Fibroblast of skin of scalp (primary cell): ENCODE measurements around the gene SIN3B.
A peak's percentile ranks its signal among the peaks of the same experiment; 100 is the strongest.

Experiments used
- DNase-seq: peaks from one replicate; pipeline ENCODE4 v3.0.0-alpha.2; 2013

SIN3B gene

DNA sequence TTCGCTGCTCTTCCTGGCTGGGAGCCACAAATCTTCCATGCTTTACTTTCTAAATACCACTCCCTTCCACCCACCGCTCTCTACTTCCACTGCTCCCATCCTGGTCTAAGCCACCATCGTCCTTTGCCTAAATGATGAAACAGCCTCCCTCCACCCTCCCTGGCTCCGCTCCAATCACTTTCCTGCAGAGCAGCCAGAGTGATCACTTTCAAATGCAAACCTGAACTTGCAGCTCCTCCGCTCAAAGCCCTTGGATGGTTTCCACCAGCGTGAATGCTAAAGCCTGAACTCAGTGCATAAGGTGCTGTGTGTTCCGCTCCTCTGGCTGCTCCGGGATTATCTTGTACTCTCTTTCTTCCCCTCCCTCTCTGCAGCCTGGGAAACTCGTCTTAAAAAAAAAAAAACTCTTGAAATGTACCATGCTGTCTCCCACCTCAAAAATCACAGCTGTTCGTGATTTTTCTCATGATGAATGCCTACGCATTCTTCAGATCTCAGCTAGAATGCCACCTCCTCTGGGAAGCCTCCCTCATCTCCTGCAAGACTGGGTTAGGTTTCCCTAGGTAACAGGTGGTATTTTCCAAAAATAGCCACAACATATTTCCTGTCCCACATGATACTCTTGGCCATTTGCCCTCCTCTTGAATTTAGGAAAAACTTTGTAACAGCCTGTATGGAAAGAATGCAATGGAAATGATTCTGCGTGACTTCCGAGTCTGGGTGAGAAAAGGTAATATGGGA lies 3.7 kb upstream of the SIN3B start:
- peak; percentile 83 for DNase-seq

DNA sequence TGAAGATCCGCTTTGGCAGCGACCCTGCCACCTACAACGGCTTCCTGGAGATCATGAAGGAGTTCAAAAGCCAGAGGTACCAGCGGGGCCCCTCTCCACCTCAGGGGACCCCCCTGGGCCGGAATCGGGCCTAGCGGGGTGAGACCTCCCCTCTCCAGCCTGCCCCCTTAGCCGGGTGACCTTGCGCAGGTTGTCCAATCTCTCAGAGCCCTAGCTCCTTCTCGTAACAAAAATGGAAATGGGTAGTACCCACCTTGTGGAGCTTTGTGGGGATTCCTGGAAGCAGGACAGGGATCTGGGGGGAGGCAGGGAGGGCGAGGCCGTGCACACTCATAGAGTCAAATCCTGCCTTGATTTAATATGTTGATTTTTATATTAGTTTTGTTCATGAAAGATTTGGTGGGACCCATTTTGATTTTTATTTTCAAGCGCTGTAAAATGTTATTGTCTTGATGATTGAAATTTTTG lies 658 bp downstream of the SIN3B start:
- no peak for DNase-seq

DNA sequence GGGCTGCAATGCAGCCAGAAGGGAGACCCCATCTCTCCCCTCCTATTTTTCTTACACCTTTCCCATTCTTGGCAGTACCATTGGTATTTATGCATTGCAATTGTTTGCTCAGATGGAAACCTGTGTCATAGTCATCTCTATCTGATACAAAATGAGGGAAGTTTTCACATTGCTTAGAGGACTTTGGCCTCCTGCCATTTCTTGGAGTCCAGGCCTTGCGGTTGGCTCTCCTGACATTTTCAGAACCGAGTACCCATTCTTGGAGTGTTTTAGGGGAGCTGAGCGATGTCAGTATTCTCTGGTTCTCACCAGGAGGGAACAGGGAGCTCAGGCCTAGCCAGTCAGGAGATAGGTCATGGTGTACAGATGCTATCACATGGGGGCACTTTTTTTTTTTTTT lies 1.5 kb downstream of the SIN3B start:
- no peak for DNase-seq

DNA sequence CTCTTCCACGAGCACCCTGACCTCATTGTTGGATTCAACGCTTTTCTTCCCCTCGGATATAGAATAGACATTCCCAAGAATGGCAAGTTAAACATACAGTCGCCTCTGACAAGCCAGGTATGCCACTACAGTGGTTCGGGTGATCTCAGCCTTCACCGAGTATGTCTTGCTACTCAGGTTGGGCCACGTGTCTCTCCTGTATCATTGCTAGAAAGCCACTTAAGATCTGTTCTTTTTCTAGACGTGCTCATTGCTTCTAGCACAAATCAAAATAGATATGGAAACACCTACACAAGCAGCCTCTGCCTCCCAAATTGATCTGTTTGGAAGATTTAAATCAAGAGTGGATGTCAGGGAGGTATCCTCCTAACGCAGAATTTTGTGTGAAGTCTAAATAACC lies 2.3 kb downstream of the SIN3B start:
- no peak for DNase-seq

DNA sequence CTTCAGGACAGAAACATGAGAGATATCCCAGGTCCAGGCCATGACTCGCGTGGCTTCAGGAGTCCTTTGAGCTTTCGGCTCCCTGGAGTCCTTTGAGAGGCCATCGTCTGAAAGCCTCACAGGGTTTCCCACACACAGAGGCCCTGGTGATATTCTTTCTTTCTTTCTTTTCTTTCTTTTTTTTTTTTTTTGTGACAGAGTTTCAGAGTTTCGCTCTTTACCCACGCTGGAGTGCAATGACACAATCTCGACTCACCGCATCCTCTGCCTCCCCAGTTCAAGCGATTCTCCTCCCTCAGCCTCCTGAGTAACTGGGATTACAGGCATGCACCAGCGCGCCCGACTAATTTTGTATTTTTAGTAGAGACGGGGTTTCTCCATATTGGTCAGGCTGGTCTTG lies 5.5 kb downstream of the SIN3B start:
- DNase-seq, result no peak

DNA sequence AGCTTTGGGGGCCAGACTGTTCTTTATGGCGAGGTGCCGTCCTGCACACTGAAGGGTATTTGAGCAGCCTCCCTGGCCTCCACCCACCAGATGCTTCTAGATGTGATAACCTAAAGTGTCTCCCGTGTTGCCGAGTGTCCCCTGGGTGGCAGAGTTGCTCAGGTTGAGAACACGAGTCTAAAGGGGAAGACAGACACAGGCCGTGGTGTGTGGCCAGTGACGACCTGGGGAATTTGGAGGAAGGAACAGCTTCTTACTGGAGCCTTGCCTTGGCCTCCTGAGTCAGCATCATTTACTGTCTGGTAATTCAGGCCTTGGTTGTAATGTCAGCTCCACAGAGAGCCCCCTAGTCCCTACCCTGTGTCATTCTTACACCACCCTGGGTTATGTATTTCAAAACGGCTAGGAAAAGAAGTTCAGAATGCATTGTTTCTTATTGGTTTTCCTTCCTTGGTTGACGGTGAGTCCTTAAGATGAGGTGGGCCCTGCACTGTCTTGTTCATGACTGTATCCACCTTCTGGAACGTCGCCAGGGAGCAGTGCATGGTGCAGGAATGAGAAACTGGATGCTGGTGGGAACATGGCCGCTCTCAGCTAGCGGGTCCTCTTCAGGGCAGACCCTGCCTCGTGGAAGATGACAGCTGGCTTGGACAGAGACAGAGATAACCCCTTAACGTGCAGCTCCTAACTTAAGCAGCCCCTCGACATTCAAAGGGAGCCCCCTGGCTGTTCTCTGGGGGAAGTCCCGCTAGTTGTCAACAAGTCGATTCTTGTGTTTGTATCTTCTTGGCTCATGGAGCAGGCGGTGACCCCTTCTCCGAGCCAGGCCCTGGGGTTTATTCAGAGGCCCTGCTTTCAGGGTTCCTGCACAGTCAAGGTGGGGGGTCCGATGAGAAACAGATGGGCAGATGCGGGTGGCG lies 7.2 kb downstream of the SIN3B start:
- DNase-seq, result no peak

DNA sequence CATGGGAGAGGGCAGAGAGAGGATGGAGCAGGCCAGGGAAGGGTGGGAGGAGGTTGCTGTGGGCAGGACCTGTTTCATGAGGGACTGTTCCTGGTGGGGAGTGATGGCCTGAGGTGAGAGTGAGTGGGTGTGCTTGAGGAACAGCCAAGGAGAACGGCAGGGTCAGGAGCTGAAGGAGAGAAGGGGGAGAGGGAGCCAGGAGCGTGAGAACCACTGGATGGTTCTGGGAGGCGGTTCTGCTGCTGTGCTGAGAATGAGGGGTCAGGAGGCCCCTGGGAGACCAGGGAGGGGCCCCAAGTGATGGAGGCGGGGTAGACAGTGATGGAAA lies 7.8 kb downstream of the SIN3B start:
- no peak for DNase-seq

DNA sequence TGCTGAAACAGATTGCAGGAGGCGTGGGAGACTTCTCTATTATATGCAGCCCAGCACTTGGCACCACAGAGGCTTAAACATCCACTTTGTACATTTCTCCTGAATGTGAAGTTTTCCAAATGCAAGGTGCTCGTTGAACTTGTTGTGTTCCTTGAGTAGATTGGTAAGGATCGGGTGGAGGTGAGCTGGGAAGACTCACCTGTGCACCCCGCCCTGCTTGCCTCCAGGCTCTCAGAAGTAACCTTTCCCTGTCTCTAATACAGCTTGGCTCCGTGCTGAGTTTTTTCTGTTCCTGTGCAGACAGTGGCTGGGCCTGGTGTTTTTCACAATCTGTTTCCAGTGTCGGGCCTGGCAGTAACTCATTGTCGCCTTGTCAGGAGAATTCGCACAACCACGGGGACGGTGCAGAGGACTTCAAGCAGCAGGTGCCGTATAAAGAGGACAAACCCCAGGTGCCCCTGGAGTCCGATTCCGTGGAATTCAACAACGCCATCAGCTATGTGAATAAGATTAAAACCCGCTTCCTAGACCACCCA lies 12.3 kb downstream of the SIN3B start:
- DNase-seq, result no peak

DNA sequence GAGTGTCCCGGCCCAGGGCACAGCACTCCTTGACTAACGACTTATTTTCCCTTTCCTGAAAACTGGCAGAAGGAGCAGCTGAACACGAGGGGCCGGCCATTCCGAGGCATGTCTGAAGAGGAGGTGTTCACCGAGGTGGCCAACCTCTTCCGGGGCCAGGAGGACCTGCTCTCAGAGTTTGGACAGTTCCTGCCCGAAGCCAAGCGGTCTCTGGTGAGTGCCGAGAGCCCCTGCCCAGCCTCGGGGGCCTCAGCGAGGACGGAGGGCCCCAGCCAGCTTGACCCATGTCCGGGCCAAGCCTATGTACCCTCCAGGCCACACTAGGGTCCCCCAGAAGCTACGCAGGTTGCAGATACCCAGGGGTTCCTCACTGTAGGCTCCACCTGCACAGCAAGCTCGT lies 17.7 kb downstream of the SIN3B start:
- no peak for DNase-seq

DNA sequence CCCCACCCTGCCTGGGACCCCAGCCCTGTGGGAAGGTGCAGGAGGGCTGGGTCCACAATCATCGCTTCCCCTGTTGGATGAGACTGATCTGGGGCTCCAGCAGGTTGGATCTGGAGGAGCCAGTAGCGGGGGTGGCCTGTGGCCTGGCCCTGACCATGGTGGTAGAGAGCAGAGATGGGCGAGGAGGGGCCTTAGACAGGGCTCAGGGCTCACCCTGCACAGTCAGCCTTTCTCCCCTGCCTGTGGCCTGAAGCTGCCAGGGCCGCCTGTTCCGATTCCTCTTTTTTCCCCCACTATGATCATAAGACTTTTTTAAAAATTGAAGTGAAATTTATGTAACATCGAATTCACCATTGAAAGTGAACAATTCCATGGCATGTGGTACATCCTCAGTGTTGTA lies 18.2 kb downstream of the SIN3B start:
- no peak for DNase-seq

DNA sequence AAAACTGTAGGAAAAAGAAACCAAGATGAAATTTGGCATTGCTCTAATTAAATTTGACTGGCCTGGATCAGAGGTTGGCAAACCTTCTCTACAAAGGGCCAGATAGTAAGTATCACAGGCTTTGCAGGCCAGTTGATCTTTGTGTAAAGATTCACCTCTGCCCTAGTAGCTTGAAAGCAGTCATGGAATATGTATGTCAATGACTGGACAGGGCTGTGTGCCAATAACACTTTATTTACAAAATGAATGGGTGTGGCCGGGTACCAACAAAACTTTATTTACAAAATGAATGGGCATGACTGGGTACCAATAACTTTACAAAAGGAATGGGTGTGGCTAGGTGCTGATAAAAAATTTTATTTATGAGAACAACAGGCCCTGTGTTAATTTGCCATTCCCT lies 20.0 kb downstream of the SIN3B start:
- DNase-seq, result no peak

DNA sequence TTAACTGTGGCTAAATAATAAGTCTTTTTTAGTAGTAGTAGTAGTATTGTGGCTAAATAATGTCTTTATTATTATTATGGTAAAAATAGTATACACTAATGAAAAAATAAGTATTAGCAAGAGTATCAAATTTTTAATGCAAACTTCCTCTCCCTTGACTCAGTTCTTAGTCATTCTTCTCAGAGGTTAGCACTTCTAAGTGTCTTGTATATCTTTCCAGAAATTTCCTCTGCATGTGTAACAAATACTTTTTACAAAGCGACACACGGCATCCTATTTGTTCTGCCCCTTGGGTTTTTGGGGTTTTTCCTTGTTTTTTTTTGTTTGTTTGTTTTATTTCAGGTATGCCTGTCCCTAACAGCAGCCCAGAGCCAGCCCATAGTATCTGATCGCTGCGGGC lies 20.9 kb downstream of the SIN3B start:
- DNase-seq, result no peak

DNA sequence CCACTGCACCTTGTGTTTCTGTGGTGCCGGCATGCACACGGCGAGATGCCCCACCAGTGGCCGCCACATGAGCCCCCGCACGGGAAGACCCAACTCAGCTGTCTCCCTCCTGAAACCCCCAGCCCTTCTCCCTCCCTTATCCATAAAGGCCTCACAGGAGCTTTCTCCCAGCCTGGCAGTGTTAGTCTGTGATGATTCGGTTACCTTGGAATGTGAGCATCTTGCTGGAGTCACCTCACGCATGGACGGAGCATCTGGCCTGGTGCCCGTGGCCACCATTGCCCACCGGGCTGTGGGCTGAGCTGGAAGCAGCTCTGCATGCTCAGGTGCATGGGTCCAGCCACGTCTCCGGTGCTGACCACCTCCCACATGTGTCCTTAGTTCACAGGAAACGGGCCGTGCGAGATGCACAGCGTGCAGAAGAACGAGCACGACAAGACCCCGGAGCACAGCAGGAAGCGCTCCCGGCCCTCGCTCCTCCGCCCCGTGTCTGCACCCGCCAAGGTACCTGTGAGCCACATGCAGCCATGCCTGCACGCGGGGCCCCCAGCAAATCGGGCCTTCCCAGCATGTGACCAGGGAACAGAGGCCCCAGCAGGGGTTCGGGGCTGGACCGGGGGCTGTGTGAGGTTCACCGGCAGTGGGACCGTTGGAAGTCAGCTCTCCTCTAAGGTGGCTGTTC lies 22.0 kb downstream of the SIN3B start:
- no peak for DNase-seq

DNA sequence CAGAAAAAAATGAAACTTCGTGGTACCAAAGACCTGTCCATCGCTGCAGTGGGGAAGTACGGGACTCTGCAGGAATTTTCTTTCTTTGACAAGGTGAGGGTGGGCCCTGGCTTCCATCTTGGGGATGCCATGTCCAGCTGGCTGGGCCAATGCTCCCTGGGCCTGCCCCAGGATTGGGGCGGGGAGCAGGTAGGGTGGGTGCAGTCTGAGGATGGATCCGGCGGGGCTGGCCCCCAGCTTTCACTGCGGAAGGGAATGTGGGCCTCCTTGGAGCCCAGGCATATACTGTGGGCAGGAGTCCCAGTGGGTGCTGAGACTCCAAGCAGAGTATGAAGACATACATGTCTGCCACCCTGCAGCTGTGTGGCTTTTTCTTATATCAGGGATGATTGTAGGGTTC lies 23.9 kb downstream of the SIN3B start:
- no peak for DNase-seq

DNA sequence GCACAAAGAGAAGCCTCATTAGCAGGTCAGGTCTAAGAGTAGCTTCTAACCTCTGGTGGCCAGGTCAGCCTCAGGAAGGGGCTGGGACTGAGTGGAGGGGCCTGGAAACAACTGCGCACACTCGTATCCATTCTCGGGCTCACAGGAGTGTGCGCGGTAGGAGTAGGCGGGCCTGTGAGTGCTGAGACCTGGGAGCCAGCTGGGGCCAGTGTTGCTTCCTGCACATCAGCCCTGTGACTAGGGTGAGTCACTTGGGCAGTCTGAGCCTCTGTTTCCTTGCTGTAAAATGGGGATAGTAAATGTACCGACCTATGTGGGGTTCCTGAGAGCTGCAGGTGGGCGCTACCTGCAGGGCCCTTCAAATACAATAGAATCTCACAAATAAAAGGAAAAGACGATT lies 26.9 kb downstream of the SIN3B start:
- no peak for DNase-seq

DNA sequence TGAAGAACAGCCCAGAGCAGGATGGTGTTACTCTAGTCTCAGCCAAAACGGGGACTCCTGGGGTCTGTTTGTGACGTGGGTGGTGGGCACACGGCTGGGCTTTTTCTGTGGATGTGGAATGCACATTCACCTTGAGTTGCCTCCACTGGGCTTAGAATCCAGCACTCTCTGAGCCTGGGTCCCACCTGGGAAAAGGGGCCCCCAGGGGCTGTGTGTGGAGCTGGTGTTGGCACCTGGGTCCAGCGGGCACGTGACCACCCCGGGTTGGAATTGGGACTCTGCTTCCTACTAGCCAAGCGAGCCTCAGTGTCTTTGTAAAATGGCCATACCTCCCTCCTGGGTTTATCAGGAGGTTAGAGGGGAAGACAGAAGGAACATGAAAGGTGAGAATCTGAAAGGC lies 30.4 kb downstream of the SIN3B start:
- no peak for DNase-seq

DNA sequence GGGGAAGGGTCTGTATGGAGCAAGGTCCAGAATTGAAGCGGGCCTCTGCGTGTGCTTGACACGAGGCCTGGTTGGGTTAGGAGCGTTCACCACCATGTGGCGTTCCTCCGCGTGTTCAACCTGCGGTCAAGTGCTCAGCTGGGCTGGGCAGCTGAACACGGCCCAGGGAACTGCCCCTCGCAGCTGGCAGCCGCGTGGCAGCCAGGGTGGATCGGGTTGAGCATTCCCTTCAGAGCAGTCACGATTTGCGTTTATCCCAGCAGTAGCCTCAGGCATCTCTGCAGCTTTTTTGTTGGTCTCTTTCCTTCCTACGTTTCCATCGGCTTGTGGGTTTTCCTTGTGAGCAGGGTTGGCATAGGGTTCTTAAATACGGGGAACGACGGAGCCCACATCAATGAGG lies 30.9 kb downstream of the SIN3B start:
- no peak for DNase-seq

DNA sequence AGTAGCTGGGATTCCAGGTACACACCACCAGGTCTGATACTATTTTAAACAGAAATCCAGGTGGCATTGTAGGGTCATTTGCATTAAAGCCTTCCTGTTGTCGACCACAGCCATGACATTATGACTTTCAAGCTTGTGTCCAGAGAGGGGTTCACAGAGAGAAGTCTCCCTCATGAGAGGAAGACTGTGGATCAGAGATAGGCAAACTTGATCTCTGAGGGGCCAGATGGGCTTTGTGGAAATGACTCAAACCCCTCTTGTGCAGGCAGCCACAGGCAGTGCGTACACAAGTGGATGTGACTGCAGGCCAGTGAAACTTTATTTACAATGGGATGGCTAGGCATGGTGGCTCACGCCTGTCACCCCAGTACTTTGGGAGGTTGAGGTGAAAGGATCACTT lies 31.8 kb downstream of the SIN3B start:
- no peak for DNase-seq

DNA sequence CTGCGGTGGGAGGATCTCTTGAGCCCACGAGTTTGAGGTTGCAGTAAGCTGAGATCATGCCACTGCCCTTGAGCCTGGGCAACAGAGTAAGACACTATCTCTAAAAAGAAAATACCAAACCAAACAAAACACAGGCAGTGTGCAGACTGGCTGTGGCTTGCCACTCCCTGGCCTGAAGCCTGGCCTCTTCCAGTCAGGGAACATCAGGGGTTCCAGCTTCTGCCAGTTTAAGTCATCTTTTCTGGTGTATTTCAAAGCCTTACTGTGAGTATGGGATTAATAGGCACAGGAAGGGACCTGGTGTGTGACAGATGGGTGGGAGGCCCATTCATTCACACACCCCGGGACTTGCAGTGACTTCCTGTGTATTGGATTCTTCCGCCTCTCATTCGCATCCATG lies 32.6 kb downstream of the SIN3B start:
- DNase-seq, result no peak

DNA sequence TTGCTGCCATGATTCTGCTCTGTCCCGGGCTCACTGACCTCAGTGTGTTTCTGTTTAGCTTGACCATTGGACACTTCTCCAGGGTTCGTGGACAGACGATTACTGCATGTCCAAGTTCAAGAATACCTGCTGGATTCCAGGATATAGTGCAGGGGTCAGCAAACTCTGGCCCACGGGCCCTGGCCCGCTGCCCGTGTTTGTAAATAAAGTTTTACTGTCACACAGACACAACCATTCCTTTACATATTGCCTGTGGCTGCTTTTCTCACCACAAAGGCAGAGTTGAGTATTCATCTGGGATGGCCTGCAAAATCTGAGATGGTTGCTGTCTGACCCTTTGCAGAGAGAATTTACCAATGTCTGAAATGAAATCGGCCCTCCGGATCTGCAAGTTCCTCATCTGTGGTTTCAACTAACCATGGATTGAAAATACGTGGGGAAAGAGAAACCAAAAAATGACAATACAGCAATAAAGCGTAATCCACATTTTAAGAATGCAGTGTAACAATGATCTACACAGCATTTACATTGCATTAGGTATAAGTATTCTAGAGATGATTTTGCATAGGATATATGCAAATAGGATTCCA lies 33.7 kb downstream of the SIN3B start:
- DNase-seq, result no peak

DNA sequence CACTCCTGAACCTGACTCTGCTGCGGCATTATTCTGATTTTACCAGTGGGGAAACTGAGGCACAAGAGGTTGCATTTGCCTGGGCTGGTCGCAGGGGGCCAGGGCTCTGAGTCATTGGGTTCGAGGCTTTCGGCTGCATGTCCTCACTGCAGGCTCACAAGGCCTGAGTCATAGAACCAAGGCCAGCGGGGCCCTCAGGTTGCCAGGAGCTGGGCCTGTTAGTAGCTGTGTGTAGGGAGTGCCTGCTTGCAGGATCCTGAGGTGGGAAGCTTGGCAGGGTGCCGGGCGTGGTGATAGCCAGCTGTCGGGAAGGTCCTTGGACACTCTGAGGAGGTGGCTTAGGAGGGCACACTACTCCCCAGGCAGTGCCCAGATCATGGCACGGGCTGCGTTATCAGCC lies 38.0 kb downstream of the SIN3B start:
- DNase-seq, result no peak

DNA sequence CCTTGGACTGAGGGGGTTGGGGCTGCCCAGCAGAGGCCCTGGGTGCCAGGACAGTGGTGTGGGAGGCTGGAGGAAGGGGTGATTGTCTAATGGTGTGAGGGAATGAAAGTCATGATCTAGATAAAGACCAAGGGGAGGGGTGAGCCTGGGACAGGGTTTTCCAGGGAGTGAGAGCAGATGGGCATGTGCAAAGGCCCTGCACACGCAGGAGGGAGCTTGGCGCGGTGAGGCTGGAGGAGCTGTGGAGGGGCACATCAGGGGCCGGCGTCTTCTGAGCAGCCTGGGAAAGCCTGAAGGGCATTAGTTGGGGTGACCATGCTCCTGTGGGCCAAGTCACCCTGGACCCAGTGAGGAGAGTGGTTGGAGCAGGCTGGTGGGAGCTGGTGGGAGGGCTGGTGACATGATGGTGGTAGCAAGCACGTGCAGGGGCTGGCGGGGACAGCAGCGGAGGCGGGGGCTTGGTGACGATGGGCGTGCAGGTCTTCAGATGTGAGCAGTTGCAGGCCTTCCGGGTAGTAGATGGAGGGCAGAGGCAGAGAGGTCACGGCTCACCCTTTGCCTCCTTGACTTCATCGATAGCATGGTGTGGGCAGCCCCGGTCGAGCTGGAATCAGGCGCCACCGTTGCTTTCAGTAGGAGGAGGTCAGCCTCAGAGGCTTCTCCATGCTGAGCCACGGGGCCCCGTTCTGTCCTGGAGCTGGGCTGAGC lies 39.4 kb downstream of the SIN3B start:
- DNase-seq, result no peak
